DOHH2 (cell line): Measurements from ENCODE around the gene SKA1.

Experiments
- EZH2phosphoT487 ChIP-seq: fragments of 200-600 bp; sonication (generic); IDR thresholded peaks from 2 replicates; pipeline ENCODE4 v1.6.1; 2017; ENCODE audit warnings: borderline replicate concordance, mild to moderate bottlenecking, antibody characterized with exemption, low read length, moderate library complexity, mixed read lengths
- TF ChIP-seq, protein P1 (sequence below): fragments of 200-600 bp; sonication (generic); IDR thresholded peaks from one replicate; pipeline ENCODE4 v1.5.1; 2014; ENCODE audit warnings: antibody characterized with exemption, mild to moderate bottlenecking, low read depth, low read length; ENCODE audit not compliant: poor library complexity, severe bottlenecking

DNA sequence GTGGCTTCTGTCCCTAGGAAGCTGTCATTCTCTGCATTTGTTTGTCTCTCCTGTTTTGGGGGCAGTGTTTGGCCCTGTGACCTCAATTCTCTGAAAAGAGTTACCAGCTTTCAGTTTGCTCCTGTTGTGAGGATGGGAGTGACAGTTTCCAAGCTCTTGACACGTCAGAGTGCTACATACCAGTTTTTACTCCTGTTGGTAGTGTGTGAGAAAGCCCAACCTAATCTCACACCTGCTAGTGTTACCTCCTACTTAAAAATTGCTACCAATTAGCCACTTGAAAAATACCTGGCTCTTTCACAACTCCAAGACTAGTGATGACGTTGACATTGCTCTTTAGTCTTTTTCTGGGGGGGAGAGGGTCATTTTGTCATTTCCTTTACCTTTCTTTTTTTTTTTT lies 14.1 kb downstream of the SKA1 start:
- TF ChIP-seq, protein P1, sequence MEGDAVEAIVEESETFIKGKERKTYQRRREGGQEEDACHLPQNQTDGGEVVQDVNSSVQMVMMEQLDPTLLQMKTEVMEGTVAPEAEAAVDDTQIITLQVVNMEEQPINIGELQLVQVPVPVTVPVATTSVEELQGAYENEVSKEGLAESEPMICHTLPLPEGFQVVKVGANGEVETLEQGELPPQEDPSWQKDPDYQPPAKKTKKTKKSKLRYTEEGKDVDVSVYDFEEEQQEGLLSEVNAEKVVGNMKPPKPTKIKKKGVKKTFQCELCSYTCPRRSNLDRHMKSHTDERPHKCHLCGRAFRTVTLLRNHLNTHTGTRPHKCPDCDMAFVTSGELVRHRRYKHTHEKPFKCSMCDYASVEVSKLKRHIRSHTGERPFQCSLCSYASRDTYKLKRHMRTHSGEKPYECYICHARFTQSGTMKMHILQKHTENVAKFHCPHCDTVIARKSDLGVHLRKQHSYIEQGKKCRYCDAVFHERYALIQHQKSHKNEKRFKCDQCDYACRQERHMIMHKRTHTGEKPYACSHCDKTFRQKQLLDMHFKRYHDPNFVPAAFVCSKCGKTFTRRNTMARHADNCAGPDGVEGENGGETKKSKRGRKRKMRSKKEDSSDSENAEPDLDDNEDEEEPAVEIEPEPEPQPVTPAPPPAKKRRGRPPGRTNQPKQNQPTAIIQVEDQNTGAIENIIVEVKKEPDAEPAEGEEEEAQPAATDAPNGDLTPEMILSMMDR: no peak
- TF ChIP-seq EZH2phosphoT487: no peak
